ENCODE data around the gene LMNTD1. TPM values are rescaled to one million over a fixed set of nuclear protein-coding genes. Genes with fewer than 3 reads are reported as not detected.
"Not testable (repeated sequence)": the region's sequence is repeated elsewhere in the genome, so short reads cannot be mapped to it uniquely, and the experiment has no call there.

LMNTD1 gene
- total RNA-seq, 1 experiment from 2014 or later = not detected

GRCh38 chr12:25433024-25433423 lies 120.1 kb downstream of the LMNTD1 start:
- DNase-seq (ENCODE audit: low spot score) = no peak

GRCh38 chr12:25427337-25428249 lies 125.5 kb downstream of the LMNTD1 start:
- no peak for DNase-seq (ENCODE audit: low spot score)

- not testable (repeated sequence) for DNase-seq (ENCODE audit: low spot score)
Observed at GRCh38 chr12:25426821-25427220, 126.3 kb downstream of the LMNTD1 start.

Small RNA genes lying within 50 kb of the gene (small RNA-seq; reads per million reads assigned to genes)
- not detected for gene TUBB4BP1

Measured in HT-29 (cell line).